ELR (cell line): ENCODE measurements around the gene SLC9A9.

Source experiments
- DNase-seq: peaks from one replicate; pipeline ENCODE4 v3.0.0-alpha.2; 2015; ENCODE audit warnings: low read depth

Gene SLC9A9

DNA sequence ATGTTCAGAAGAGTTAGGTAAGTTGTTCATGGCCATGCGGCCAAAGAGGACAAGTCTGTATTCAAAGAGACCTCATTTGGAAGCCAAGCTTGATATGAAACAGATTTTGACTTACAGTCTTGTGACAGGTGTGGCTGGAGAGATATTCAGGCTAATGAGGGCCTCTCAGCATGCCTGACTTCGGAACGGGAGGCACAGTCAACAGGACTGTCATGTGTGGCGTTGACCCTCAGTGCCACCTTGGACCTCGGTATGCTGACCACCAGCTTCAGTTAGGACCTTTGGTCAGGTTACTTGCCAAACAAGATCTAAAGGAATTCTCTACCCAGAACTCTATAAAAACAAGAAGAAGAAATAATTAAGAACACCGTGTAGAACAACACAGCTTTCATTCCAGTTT is 604.6 kb downstream of the SLC9A9 start:
- no peak for DNase-seq

DNA sequence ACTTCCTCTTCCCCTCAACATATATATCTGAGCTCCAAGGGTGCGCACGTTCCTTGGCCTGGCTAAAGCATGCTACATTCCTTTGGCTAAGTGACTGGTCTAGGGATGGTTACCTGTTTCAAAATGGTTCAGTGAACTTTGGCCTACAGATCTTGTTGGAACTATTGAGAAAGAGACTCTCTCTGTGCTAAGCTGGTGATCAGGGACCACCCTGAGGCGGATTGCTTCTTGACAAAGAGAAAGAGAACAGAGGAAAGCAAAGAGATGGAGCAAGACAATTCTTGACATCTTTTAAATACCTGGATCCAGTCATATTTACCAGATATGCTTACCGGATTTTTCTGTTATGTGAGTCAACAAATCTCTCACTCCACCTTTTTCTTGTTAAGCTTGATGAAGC is 605.6 kb downstream of the SLC9A9 start:
- no peak for DNase-seq

DNA sequence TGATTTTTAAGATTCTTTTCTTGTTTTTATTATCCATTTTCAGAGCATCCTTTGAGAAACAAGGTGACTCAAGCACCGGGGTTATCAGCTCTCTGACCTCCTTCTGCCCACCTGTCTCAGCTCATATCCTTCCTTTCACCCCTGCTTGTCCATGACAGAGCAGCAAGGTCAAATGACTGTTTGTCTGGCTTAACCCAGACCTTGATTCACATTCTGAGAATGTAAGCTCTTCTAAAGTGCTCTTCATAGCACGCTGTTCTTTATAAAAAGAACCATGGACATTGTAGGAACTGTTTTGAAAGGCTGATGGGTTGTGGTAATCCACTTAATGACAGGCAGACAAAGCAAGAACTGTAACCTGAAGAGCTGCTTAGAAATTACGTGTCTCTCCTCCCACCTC is 606.2 kb downstream of the SLC9A9 start:
- DNase-seq: no peak

DNA sequence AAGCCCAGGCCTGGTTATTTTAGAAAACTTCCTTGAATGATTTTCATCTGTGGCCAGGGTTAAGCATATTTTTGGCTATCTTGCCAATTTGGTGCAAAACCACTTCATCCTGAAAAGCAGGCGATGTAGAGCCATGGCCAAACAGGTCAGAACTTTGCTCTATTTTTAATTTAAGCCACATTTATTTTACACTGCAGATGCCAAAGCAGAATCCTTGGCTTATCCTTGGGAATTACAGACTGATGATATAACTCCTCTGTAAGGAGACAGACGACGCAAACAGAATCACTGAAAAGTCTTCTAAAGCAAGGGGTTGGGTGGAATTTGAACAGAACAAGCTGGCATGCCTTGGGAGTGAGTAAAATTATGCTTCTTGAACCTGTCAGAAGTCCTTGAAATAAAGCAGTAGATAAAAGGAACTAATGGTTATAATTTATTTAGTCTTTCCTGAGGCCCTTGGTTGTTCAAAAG is 606.8 kb downstream of the SLC9A9 start:
- DNase-seq: no peak

DNA sequence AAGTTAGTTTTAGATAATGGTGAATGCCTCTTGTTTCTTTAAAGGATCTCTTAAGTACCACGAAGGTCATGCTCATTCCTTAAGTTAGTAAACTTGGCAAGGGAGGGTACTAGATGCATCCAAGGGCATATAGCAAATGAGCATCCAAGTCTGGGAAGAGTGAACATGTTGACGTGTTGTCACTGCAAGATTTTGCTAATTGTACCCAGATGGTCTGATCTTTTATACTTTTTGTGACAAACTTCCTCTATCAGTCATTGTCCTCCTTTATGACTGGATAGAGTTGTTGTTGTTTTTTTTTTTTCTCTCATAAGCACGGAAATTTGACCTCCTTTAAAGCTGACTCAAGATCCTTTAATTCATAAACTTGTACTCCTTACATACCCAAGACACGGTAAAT is 607.4 kb downstream of the SLC9A9 start:
- DNase-seq: no peak

DNA sequence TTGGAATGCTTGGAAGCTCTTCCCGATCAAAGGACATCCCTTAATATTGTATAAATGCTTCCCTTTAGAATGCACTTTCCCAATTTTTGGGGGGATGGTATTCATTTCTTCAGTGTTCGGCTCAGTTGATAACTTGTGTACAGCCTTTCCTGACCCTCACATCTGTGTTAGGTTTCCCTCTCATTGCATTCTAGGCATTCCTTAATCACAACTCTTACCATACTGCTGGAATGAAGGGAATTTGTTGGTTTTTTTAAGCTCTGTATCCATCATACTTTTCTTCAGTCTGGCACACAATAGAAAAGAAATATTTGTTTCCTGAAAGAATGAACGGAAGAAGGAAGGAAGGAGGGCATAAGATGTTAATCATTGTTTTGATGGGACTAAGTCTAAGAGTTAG is 609.2 kb downstream of the SLC9A9 start:
- DNase-seq: no peak

DNA sequence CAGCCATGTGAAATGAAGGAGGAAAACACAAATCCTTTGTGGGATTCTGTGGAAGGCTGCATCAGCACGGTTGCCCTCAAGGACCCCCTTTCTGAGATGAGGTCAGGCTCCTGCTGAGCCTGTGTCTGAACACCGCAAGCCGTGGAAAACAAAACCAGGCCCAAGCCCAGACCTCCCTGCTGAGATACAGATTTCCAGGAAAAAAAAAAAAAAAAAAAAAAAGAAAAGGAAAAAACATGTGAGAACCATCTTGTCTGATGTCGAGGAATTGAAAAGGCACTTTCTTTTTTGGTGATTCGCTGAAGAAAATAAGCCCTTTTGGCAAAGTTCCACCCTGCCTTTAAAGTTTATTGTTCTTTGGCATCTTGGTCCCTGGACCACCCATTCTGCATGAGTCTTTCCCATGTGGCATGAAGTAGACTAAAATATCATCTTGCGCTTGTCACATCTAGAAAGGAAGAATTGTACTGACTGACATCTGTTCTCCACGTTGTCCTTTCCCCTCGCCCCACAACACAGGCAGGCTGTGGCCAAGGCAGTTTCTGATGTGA is 611.1 kb downstream of the SLC9A9 start:
- no peak for DNase-seq

DNA sequence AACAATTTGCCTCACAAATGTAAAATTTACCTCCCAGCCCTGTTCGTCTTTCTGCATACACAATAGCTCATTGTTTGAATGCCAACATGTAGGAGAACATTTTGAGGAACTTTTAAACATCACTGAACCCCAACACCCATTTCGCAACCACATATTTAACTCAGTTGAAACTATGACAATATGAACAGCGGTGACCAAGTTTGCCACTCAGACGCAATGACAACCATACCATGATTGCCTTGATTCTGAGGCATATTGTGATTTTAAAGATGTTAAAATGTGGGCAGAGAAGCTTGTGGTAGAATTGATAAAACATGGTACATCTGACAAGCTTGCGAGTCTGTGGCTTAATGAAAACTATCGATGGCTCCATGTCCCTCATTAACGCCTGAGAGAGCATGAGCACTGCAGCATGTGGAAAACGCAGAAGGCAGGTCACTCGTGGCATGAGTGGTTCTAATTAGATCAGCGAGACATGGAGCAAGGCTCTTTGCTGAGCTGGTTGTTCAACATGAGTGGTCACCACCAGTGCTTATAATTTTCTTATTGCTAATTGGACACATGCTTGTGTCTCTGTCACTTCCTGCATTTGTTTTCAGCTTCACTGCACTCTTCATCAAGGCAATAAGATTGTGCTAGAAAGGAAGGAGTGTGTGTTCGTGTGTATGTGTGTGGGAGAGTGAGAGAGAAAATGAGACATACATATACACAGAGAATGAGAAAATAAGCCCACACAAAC is 611.9 kb downstream of the SLC9A9 start:
- DNase-seq: no peak

DNA sequence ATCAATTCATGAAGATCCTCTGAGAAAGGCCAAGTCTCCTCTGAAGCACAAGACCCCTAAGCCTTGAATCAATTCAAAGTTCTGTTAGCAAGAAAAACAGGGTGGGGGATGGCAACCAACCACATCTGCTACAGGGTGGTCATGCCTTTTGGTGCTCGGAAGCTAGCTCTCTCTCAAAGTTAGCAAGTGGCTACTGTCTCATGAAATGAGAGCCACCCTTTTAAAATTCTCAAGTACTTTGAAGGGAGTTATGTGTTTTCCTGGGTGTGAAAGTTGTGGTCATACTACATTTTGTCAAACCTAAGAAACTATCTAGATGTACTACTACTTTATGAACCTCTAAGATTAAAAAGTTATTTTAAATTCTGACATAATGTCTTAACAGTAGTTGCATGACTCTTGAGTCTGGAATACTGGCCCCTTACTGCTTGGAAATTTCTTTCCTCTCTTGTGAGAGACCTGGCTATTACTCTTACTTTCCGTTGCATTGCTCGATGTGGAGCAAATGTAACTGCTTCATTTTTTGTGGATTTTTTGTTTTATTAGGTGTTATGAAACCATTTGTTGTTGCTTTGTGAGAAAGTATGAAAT is 612.6 kb downstream of the SLC9A9 start:
- no peak for DNase-seq

DNA sequence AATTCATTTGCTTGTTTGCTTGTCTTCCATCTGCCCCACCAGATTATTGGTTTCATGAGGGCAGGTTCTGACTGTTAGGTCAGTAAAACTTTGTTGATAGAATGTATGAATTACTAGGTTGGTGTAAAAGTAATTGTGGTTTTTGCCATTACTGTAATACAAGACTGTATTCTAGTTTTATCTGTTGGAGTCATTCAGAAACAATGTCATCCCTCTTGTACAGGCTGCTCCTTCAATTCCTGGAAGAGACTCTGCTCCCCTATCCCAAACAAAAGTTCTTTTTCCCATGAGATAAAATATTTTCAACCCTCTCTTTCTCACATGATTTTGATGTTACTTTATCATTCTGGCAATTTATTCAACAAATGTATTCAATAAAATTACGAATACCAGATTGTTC is 613.7 kb downstream of the SLC9A9 start:
- no peak for DNase-seq

DNA sequence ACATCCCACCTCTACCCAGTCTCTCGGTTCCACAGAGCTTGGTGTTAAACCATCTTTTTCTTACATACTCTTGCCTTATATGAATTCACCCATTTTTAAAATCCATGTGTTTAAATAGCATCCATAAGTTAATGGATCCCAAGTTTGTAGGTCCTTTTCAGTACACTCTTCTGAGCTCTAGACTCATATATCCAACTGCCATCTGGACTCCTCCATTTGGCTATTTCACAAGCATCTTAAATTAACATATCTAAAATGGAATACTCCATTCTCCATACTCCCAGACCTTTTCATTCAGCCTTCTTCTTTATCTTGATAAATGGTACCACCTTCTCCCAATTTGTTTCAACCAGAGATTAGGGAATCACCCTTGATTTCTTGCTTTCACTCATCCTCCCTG is 615.3 kb downstream of the SLC9A9 start:
- no peak for DNase-seq

DNA sequence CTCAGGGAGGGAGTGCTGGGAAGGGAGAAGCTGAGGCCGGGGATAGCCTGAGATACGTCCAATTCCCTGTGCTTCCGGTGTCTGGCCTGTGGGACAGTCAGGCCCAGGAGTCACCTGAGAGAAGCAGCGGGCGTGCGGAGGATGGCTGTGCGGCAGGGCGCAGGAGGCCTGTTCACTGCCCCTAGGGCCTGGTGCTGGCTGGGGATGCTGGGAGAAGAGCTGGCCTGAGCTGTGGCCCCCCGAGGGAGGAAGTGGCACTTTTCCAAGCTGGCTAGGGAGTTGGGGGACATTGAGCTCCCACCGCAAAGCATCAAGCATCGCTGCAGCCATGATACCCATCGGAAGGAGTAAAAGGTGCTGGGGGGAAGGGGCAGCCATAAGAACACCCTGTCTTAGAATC is 619.9 kb downstream of the SLC9A9 start:
- DNase-seq: no peak

DNA sequence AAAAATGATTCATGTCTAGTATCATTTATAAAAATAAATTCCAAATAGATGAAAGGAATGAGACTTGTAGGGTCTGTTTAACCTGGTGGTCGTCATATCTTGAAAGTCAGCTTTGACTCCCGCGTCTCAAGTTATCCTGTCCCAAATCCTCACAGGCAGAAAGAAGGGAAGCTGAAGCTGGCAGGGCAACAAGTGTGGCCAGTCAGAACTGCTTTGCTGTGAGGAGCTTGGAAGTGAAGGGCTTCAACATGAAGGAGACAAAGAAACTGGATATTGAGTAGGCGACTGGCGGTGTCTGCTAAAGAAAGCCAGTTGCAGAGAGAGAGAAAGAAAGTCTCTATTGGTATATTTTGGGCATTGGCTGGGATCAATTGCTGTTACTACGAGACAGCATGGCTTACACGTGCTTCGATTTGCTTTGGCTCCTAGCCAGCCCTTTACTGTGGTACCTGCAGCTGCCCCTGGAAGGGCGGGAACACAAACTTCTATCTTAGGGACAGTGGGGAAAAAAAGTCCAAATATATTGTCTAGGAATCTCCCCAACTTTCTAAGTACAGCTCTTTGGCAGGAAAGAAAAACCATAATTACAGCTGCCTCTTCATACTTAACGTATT is 621.5 kb downstream of the SLC9A9 start:
- DNase-seq: no peak

DNA sequence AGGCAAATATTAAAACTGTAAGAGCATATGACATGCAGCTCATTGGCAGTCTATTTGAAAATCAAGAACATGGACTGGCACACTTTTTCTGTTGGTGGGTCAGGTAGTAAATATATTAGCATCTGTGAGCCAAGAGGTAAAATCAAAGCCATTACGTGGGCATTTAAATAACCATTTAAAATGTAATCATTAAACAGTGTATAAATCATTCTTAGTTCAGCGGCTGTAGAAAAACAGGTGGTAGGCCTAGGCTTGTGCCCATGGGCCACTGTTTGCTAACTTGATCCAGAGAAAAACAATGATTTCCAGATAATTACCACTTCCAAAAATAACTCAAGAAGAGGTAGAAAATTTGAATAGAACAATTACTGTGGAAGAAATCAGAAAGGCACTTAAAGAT is 623.6 kb downstream of the SLC9A9 start:
- no peak for DNase-seq

DNA sequence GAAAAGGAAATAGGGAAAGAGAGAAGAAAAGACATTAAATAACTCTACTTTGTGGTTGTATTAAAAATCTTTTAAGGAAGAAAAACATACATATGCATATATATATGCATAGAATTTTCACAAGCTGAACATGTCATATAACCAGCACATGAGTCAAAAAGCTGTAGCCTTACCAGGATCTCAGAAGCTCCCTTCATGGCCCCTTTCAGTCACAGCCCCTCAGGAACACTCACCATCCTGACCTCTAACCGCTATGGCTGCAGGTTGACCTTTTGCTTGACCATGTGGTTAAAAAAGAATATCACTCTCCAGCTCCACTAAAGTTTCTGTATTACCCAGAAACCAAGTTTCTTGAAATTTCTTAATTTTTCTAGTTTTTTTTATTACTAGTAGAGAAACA is 625.3 kb downstream of the SLC9A9 start:
- no peak for DNase-seq

DNA sequence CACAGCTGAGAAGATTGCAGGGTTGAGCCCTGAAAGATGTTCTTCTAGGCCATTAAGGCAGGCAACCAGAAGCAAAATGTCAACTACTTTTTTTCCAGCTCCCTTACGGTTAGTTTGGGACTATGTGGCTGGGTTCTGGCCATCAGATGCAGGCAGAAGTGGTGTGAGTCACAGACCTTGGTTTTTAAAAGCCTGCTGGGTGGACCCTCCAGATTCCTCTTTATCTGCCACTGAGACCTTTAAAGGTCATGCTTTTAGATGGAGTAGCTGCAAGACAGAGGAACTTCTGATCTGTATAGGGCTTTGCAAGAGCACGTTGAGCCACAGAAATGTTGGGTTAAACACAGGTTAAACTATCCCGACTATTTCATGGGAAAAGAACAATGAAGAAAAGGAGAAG is 625.8 kb downstream of the SLC9A9 start:
- DNase-seq: no peak

DNA sequence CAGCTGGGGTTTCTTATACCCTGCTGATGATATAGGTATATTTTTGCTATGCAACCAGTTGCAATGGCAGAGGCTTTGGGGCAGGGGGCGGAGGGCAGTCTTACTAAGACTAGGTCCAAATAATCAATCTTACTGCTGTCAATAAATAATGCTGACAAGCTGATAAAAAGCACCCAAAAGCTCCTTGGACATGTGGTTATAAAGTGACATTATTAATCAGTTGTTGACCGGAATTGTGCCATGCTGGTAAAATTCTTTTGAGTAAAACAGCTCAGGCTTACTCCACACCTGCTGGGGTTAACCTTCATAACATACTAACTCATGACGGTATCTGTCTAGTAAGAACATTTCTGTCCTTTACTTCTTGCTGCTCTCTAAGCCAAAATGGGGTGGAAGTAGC is 626.8 kb downstream of the SLC9A9 start:
- no peak for DNase-seq

DNA sequence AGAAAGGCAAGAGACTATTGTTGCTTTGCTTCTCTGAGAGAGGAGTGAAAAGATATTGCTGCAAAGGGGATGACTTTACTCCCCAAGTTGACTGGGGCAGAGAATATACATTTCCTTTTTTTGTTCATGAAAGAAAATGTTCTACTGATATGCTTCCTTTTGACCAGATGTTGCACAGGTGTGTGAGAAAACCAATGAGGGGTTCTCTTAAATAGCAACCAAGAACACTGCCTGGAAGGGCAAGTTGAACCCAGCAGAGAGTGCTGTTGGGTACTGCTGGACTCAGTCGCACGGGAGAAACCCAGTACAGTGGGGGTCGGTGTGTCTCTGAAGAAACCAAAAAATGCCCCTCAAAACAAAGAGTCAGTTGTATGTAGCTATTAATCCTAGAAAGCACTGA is 627.5 kb downstream of the SLC9A9 start:
- no peak for DNase-seq

DNA sequence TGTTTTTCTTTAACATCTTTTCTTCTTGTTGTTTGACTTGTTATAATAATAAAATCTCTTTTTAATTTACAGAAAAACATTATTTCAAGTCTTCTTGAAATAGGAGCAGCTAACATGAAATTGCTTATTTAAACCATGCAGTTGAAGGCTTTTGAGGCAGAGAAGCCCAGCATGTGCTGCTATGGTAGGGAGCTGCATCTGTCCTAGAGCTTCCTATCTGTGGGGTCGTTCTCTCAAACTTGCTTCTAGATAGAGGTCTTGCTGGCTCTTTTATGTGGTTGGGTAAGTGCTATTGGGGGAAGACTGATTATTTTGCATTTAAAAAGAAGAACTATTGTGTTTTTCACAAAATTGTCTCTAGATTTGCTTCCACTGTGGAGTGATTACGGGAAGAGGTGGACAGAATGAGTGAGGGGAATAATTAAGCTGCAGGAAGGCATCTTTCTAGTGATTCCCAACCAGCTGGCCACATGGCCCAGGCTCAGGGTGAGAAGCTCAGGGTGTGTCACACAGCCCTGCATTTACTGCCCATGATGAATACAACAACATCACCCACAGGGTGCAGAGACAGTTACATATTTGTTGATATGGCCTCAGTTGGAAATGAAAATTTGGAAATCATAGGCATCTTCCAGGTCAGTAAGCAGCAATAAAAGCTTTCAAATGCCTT is 630.0 kb downstream of the SLC9A9 start:
- no peak for DNase-seq

DNA sequence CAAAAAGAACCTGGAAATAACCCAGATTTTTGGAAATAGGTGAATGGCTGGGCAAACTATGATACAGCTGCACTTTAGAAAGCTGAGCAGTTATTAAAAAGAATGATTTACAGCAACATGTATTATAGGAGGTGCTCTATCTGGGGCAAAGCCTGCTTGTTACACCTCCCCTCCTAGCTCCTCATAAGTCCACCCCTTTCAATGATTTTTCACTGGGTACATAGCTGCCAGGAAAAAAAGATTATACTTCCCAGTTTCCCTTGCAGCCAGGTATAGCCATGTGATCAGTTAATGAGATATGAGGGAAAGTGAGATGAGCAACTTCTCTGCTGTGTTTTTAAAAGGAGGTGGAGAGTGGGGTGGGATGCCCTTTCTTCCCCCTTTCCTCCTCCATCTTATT is 631.0 kb downstream of the SLC9A9 start:
- no peak for DNase-seq

DNA sequence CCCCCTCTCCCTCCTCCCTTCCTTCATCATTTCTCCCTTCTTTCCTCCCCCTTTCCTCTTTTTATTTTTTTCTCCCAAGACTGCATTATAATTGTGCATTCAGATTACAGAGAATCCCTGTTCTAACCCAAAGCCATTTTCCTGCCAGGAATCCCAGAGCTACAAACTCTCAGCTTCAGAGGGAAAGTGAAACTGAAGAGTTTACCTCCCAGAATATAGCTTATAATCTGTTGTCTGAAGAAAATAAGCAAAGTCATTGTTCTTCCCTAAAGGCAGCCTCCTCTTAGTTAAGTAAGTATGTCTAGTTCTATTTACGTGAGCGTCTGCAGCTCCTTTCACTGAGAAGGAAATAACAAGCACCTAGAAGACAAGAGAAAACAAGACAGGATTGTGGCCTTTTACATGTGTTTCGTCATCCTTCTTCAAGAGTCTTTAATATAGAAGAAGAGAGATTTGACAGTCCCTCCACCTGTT is 631.5 kb downstream of the SLC9A9 start:
- DNase-seq: no peak
